Measurements from ENCODE around the gene SLC17A2.

- TF ChIP-seq, protein P1, sequence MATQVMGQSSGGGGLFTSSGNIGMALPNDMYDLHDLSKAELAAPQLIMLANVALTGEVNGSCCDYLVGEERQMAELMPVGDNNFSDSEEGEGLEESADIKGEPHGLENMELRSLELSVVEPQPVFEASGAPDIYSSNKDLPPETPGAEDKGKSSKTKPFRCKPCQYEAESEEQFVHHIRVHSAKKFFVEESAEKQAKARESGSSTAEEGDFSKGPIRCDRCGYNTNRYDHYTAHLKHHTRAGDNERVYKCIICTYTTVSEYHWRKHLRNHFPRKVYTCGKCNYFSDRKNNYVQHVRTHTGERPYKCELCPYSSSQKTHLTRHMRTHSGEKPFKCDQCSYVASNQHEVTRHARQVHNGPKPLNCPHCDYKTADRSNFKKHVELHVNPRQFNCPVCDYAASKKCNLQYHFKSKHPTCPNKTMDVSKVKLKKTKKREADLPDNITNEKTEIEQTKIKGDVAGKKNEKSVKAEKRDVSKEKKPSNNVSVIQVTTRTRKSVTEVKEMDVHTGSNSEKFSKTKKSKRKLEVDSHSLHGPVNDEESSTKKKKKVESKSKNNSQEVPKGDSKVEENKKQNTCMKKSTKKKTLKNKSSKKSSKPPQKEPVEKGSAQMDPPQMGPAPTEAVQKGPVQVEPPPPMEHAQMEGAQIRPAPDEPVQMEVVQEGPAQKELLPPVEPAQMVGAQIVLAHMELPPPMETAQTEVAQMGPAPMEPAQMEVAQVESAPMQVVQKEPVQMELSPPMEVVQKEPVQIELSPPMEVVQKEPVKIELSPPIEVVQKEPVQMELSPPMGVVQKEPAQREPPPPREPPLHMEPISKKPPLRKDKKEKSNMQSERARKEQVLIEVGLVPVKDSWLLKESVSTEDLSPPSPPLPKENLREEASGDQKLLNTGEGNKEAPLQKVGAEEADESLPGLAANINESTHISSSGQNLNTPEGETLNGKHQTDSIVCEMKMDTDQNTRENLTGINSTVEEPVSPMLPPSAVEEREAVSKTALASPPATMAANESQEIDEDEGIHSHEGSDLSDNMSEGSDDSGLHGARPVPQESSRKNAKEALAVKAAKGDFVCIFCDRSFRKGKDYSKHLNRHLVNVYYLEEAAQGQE (IDR thresholded peaks at IDR 0.05; ENCODE audit: unreplicated experiment), result no peak
- TF ChIP-seq, protein P2, sequence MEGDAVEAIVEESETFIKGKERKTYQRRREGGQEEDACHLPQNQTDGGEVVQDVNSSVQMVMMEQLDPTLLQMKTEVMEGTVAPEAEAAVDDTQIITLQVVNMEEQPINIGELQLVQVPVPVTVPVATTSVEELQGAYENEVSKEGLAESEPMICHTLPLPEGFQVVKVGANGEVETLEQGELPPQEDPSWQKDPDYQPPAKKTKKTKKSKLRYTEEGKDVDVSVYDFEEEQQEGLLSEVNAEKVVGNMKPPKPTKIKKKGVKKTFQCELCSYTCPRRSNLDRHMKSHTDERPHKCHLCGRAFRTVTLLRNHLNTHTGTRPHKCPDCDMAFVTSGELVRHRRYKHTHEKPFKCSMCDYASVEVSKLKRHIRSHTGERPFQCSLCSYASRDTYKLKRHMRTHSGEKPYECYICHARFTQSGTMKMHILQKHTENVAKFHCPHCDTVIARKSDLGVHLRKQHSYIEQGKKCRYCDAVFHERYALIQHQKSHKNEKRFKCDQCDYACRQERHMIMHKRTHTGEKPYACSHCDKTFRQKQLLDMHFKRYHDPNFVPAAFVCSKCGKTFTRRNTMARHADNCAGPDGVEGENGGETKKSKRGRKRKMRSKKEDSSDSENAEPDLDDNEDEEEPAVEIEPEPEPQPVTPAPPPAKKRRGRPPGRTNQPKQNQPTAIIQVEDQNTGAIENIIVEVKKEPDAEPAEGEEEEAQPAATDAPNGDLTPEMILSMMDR (conservative IDR thresholded peaks at IDR 0.05; ENCODE audit: low read depth in 2 of 2), result no peak
- TF ChIP-seq EZH2 (IDR thresholded peaks at IDR 0.05; ENCODE audit: low read depth, unreplicated experiment) (no peak), JUNB (IDR thresholded peaks at IDR 0.05; ENCODE audit: unreplicated experiment) (no peak), POLR2AphosphoS5 (IDR thresholded peaks at IDR 0.05; ENCODE audit: low read depth) (no peak), CREB1 (CRISPR knock-in tag; IDR thresholded peaks at IDR 0.05; ENCODE audit: low read depth) (no peak), EZH2phosphoT487 (IDR thresholded peaks at IDR 0.05; ENCODE audit: unreplicated experiment) (no peak), STAT1 (IDR thresholded peaks at IDR 0.05; ENCODE audit: unreplicated experiment) (no peak), ZNF114 (CRISPR knock-in tag; IDR thresholded peaks at IDR 0.05) (no peak), NANOG (IDR thresholded peaks at IDR 0.05; ENCODE audit: borderline replicate concordance) (no peak)
- TF ChIP-seq, protein P3, sequence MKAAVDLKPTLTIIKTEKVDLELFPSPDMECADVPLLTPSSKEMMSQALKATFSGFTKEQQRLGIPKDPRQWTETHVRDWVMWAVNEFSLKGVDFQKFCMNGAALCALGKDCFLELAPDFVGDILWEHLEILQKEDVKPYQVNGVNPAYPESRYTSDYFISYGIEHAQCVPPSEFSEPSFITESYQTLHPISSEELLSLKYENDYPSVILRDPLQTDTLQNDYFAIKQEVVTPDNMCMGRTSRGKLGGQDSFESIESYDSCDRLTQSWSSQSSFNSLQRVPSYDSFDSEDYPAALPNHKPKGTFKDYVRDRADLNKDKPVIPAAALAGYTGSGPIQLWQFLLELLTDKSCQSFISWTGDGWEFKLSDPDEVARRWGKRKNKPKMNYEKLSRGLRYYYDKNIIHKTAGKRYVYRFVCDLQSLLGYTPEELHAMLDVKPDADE (IDR thresholded peaks at IDR 0.05), result no peak
Measured at GRCh38 chr6:25874118-25874517, 56.4 kb downstream of the SLC17A2 start, which contains the start of gene SLC17A3.
